Measurements from ENCODE around the gene FHOD3. TPM values are rescaled to one million over a fixed set of nuclear protein-coding genes. Genes with fewer than 3 reads are reported as not detected.
A peak's percentile ranks its signal among the peaks of the same experiment; 100 is the strongest.

FHOD3 gene
- polyA plus RNA-seq, 4 donors = 0.22 to 8.1 (median 1.9) TPM

GRCh38 chr18:36661999-36662398, 364.5 kb downstream of the FHOD3 start:
- no peaks in the 10 kb centered on the region for H3K36me3 ChIP-seq (ENCODE audit: control insufficient read depth in 3 of 3, insufficient read depth in 2 of 3, low read depth in 1 of 3, low read length in 3 of 3)
- peaks cover 0 to 3% (median 0%) of the 10 kb centered on the region in 3 donors for H3K27me3 ChIP-seq (ENCODE audit: control insufficient read depth in 3 of 3, insufficient read depth in 3 of 3, low read length in 3 of 3)
- H3K9me3 ChIP-seq (ENCODE audit: control insufficient read depth in 2 of 2, insufficient read depth in 1 of 2, low read depth in 1 of 2, low read length in 1 of 2) = no peaks in the 10 kb centered on the region
- no peaks in the 10 kb centered on the region for H3K4me1 ChIP-seq (ENCODE audit: control insufficient read depth in 3 of 3, insufficient read depth in 2 of 3, low read depth in 1 of 3, low read length in 2 of 3)
- peak; percentile 6 to 26 for DNase-seq
- 69 to 80% (median 71%) methylated on average over 5 of the region's 5 CpGs for WGBS, 3 donors
- no peak overlapping the region for H3K4me3 ChIP-seq (ENCODE audit: low read depth in 1 of 3, low read length in 3 of 3)
- H3K27ac ChIP-seq (ENCODE audit: low read depth in 1 of 3, low read length in 2 of 3) = no peak overlapping the region
- no peak for FAIRE-seq

GRCh38 chr18:36663312-36663711, 365.8 kb downstream of the FHOD3 start:
- DNase-seq = no peak
- H3K9me3 ChIP-seq (ENCODE audit: control insufficient read depth in 2 of 2, insufficient read depth in 1 of 2, low read depth in 1 of 2, low read length in 1 of 2) = no peaks in the 10 kb centered on the region
- peaks cover 0 to 3% (median 0%) of the 10 kb centered on the region in 3 donors for H3K27me3 ChIP-seq (ENCODE audit: control insufficient read depth in 3 of 3, insufficient read depth in 3 of 3, low read length in 3 of 3)
- no peak overlapping the region for H3K4me3 ChIP-seq (ENCODE audit: low read depth in 1 of 3, low read length in 3 of 3)
- WGBS, 3 donors = 73 to 93% (median 89%) methylated on average over 2 of the region's 2 CpGs
- FAIRE-seq = no peak
- no peaks in the 10 kb centered on the region for H3K4me1 ChIP-seq (ENCODE audit: control insufficient read depth in 3 of 3, insufficient read depth in 2 of 3, low read depth in 1 of 3, low read length in 2 of 3)
- no peaks in the 10 kb centered on the region for H3K36me3 ChIP-seq (ENCODE audit: control insufficient read depth in 3 of 3, insufficient read depth in 2 of 3, low read depth in 1 of 3, low read length in 3 of 3)
- H3K27ac ChIP-seq (ENCODE audit: low read depth in 1 of 3, low read length in 2 of 3) = no peak overlapping the region

- Histone ChIP-seq H3K4me3 (ENCODE audit: low read depth in 1 of 3, low read length in 3 of 3) (no peak overlapping the region), H3K9me3 (ENCODE audit: control insufficient read depth in 2 of 2, insufficient read depth in 1 of 2, low read depth in 1 of 2, low read length in 1 of 2) (no peaks in the 10 kb centered on the region), H3K27me3 (ENCODE audit: control insufficient read depth in 3 of 3, insufficient read depth in 3 of 3, low read length in 3 of 3) (peaks cover 0 to 3% (median 0%) of the 10 kb centered on the region in 3 donors), H3K27ac (ENCODE audit: low read depth in 1 of 3, low read length in 2 of 3) (no peak overlapping the region), H3K36me3 (ENCODE audit: control insufficient read depth in 3 of 3, insufficient read depth in 2 of 3, low read depth in 1 of 3, low read length in 3 of 3) (no peaks in the 10 kb centered on the region), H3K4me1 (ENCODE audit: control insufficient read depth in 3 of 3, insufficient read depth in 2 of 3, low read depth in 1 of 3, low read length in 2 of 3) (no peaks in the 10 kb centered on the region)
- 97 to 100% (median 100%) methylated on average over 1 of the region's 1 CpG for WGBS, 3 donors
- FAIRE-seq (no peak), DNase-seq (no peak)
These were observed 368.4 kb downstream of the FHOD3 start for GRCh38 chr18:36665952-36666351.

- FAIRE-seq = no peak
These were observed 370.3 kb downstream of the FHOD3 start for GRCh38 chr18:36667811-36668210.

GRCh38 chr18:36668349-36668748, 370.8 kb downstream of the FHOD3 start:
- FAIRE-seq = no peak
- peaks cover 0 to 3% (median 0%) of the 10 kb centered on the region in 3 donors for H3K27me3 ChIP-seq (ENCODE audit: control insufficient read depth in 3 of 3, insufficient read depth in 3 of 3, low read length in 3 of 3)
- H3K27ac ChIP-seq (ENCODE audit: low read depth in 1 of 3, low read length in 2 of 3) = no peak overlapping the region
- H3K9me3 ChIP-seq (ENCODE audit: control insufficient read depth in 2 of 2, insufficient read depth in 1 of 2, low read depth in 1 of 2, low read length in 1 of 2) = no peaks in the 10 kb centered on the region
- no peak for DNase-seq
- no peak overlapping the region for H3K4me3 ChIP-seq (ENCODE audit: low read depth in 1 of 3, low read length in 3 of 3)
- 90 to 98% (median 96%) methylated on average over 1 of the region's 1 CpG for WGBS, 3 donors
- H3K4me1 ChIP-seq (ENCODE audit: control insufficient read depth in 3 of 3, insufficient read depth in 2 of 3, low read depth in 1 of 3, low read length in 2 of 3) = no peaks in the 10 kb centered on the region
- no peaks in the 10 kb centered on the region for H3K36me3 ChIP-seq (ENCODE audit: control insufficient read depth in 3 of 3, insufficient read depth in 2 of 3, low read depth in 1 of 3, low read length in 3 of 3)

More at GRCh38 chr18:36667811-36668210, 370.3 kb downstream of the FHOD3 start:
- Histone ChIP-seq H3K4me1 (ENCODE audit: control insufficient read depth in 3 of 3, insufficient read depth in 2 of 3, low read depth in 1 of 3, low read length in 2 of 3) (no peaks in the 10 kb centered on the region), H3K9me3 (ENCODE audit: control insufficient read depth in 2 of 2, insufficient read depth in 1 of 2, low read depth in 1 of 2, low read length in 1 of 2) (no peaks in the 10 kb centered on the region), H3K36me3 (ENCODE audit: control insufficient read depth in 3 of 3, insufficient read depth in 2 of 3, low read depth in 1 of 3, low read length in 3 of 3) (no peaks in the 10 kb centered on the region), H3K4me3 (ENCODE audit: low read depth in 1 of 3, low read length in 3 of 3) (no peak overlapping the region), H3K27me3 (ENCODE audit: control insufficient read depth in 3 of 3, insufficient read depth in 3 of 3, low read length in 3 of 3) (peaks cover 0 to 3% (median 0%) of the 10 kb centered on the region in 3 donors), H3K27ac (ENCODE audit: low read depth in 1 of 3, low read length in 2 of 3) (no peak overlapping the region)
- no peak for DNase-seq
- WGBS, 3 donors = 83 to 92% (median 89%) methylated on average over 1 of the region's 1 CpG

- Histone ChIP-seq H3K4me1 (ENCODE audit: control insufficient read depth in 3 of 3, insufficient read depth in 2 of 3, low read depth in 1 of 3, low read length in 2 of 3) (no peaks in the 10 kb centered on the region), H3K9me3 (ENCODE audit: control insufficient read depth in 2 of 2, insufficient read depth in 1 of 2, low read depth in 1 of 2, low read length in 1 of 2) (peaks cover 0 to 4% of the 10 kb centered on the region in 2 donors), H3K4me3 (ENCODE audit: low read depth in 1 of 3, low read length in 3 of 3) (no peak overlapping the region), H3K36me3 (ENCODE audit: control insufficient read depth in 3 of 3, insufficient read depth in 2 of 3, low read depth in 1 of 3, low read length in 3 of 3) (no peaks in the 10 kb centered on the region), H3K27ac (ENCODE audit: low read depth in 1 of 3, low read length in 2 of 3) (no peak overlapping the region), H3K27me3 (ENCODE audit: control insufficient read depth in 3 of 3, insufficient read depth in 3 of 3, low read length in 3 of 3) (no peaks in the 10 kb centered on the region)
- 35 to 40% (median 35%) methylated on average over 11 of the region's 11 CpGs for WGBS, 3 donors
- FAIRE-seq (no peak), DNase-seq (no peak)
These were observed 375.2 kb downstream of the FHOD3 start for GRCh38 chr18:36672437-36673344.

- no peak overlapping the region for H3K27ac ChIP-seq (ENCODE audit: low read depth in 1 of 3, low read length in 2 of 3)
- no peaks in the 10 kb centered on the region for H3K27me3 ChIP-seq (ENCODE audit: control insufficient read depth in 3 of 3, insufficient read depth in 3 of 3, low read length in 3 of 3)
- H3K9me3 ChIP-seq (ENCODE audit: control insufficient read depth in 2 of 2, insufficient read depth in 1 of 2, low read depth in 1 of 2, low read length in 1 of 2) = peaks cover 0 to 4% of the 10 kb centered on the region in 2 donors
- H3K36me3 ChIP-seq (ENCODE audit: control insufficient read depth in 3 of 3, insufficient read depth in 2 of 3, low read depth in 1 of 3, low read length in 3 of 3) = no peaks in the 10 kb centered on the region
- no peak for FAIRE-seq
- H3K4me3 ChIP-seq (ENCODE audit: low read depth in 1 of 3, low read length in 3 of 3) = no peak overlapping the region
- no peaks in the 10 kb centered on the region for H3K4me1 ChIP-seq (ENCODE audit: control insufficient read depth in 3 of 3, insufficient read depth in 2 of 3, low read depth in 1 of 3, low read length in 2 of 3)
- 69 to 80% (median 76%) methylated on average over 3 of the region's 3 CpGs for WGBS, 3 donors
- DNase-seq = no peak
These were observed 375.9 kb downstream of the FHOD3 start for GRCh38 chr18:36673452-36673851.

GRCh38 chr18:36675076-36675475, 377.6 kb downstream of the FHOD3 start:
- H3K4me1 ChIP-seq (ENCODE audit: control insufficient read depth in 3 of 3, insufficient read depth in 2 of 3, low read depth in 1 of 3, low read length in 2 of 3) = no peaks in the 10 kb centered on the region
- H3K27ac ChIP-seq (ENCODE audit: low read depth in 1 of 3, low read length in 2 of 3) = no peak overlapping the region
- FAIRE-seq (no peak), DNase-seq (no peak)
- no peaks in the 10 kb centered on the region for H3K36me3 ChIP-seq (ENCODE audit: control insufficient read depth in 3 of 3, insufficient read depth in 2 of 3, low read depth in 1 of 3, low read length in 3 of 3)
- H3K4me3 ChIP-seq (ENCODE audit: low read depth in 1 of 3, low read length in 3 of 3) = no peak overlapping the region
- H3K27me3 ChIP-seq (ENCODE audit: control insufficient read depth in 3 of 3, insufficient read depth in 3 of 3, low read length in 3 of 3) = no peaks in the 10 kb centered on the region
- WGBS, 3 donors = 70 to 87% (median 81%) methylated on average over 3 of the region's 3 CpGs
- peaks cover 0 to 4% of the 10 kb centered on the region in 2 donors for H3K9me3 ChIP-seq (ENCODE audit: control insufficient read depth in 2 of 2, insufficient read depth in 1 of 2, low read depth in 1 of 2, low read length in 1 of 2)

All from small intestine (tissue), 7 donors.